Thoracic aorta (tissue), 2 donors: Measurements from ENCODE around the gene SMAD1. TPM values are rescaled to one million over a fixed set of nuclear protein-coding genes. Genes with fewer than 3 reads are reported as not detected.

Experiments used
- ATAC-seq: fragments of 150-250 bp; one replicate; pipeline ENCODE4 v1.8.0; 2017; ENCODE audit warnings: low read depth; ENCODE audit not compliant: insufficient number of reproducible peaks, low FRiP score
- DNase-seq: peaks from one replicate; pipeline ENCODE4 v3.0.0-alpha.2; 2020; ENCODE audit warnings: low spot score
- H3K27ac ChIP-seq, 2 donors: fragments of 200-600 bp; sonication (generic); 1 replicate in 1 of 2; 2 replicates in 1 of 2; pipeline ENCODE4 v1.5.1; 2016; ENCODE audit warnings: mild to moderate bottlenecking in 2 of 2, moderate library complexity in 2 of 2
- H3K27me3 ChIP-seq: fragments of 200-600 bp; sonication (generic); replicated peaks from 2 replicates; pipeline ENCODE4 v1.6.0; 2016; ENCODE audit warnings: mild to moderate bottlenecking; ENCODE audit not compliant: insufficient read depth
- H3K36me3 ChIP-seq: fragments of 200-600 bp; sonication (generic); one replicate; pipeline ENCODE4 v1.5.1; 2016
- H3K4me1 ChIP-seq, 2 donors: fragments of 200-600 bp; sonication (generic); 1 replicate in 1 of 2; 2 replicates in 1 of 2; pipeline versions ENCODE4 v1.5.1 to v1.6.0; 2016; ENCODE audit warnings: low read depth in 2 of 2, mild to moderate bottlenecking in 1 of 2; ENCODE audit not compliant: control insufficient read depth in 1 of 2
- H3K4me3 ChIP-seq: fragments of 200-600 bp; sonication (generic); 2 replicates; pipeline ENCODE4 v1.5.1; 2016; ENCODE audit warnings: mild to moderate bottlenecking
- H3K9me3 ChIP-seq: fragments of 200-600 bp; sonication (generic); 2 replicates; pipeline ENCODE4 v1.5.1; 2016
- CTCF ChIP-seq: fragments of 200-600 bp; sonication (generic); IDR thresholded peaks from one replicate; pipeline ENCODE4 v1.5.1; 2019; ENCODE audit warnings: antibody characterized with exemption
- total RNA-seq, 2 donors: library from RNA; depleted of rRNA; stranded (reverse); fragments of >200 nt; gene quantifications; one replicate each; pipeline versions ENCODE4 v1.1.0 to v1.2.3, GENCODE V29; 2016

The SMAD1 gene
- total RNA-seq, 2 donors from 2014 or later, result 39.9 to 55.2 TPM

- Histone ChIP-seq H3K4me1 (peaks cover 0 to 36% of the 10 kb centered on the region in 2 donors), H3K36me3 (no peaks in the 10 kb centered on the region), H3K4me3 (no peak overlapping the region), H3K27me3 (no peaks in the 10 kb centered on the region), H3K9me3 (no peaks in the 10 kb centered on the region), H3K27ac (no peak overlapping the region)
- ATAC-seq (no peak), DNase-seq (no peak)
- no peak for TF ChIP-seq CTCF
These were observed 16.8 kb downstream of the SMAD1 start for GRCh38 chr4:145498430-145498829.

- Histone ChIP-seq H3K4me3 (no peak overlapping the region), H3K27ac (no peak overlapping the region), H3K27me3 (no peaks in the 10 kb centered on the region), H3K9me3 (no peaks in the 10 kb centered on the region), H3K4me1 (peaks cover 0 to 46% of the 10 kb centered on the region in 2 donors), H3K36me3 (no peaks in the 10 kb centered on the region)
- TF ChIP-seq CTCF, result no peak
- no peak for ATAC-seq
- no peak for DNase-seq
These were observed 19.5 kb downstream of the SMAD1 start for GRCh38 chr4:145501051-145501660.

GRCh38 chr4:145502809-145503208 is 21.2 kb downstream of the SMAD1 start:
- no peak overlapping the region for H3K4me3 ChIP-seq
- no peaks in the 10 kb centered on the region for H3K27me3 ChIP-seq
- DNase-seq (no peak), ATAC-seq (no peak)
- H3K9me3 ChIP-seq, result no peaks in the 10 kb centered on the region
- no peaks in the 10 kb centered on the region for H3K36me3 ChIP-seq
- H3K4me1 ChIP-seq, result peaks cover 7 to 44% of the 10 kb centered on the region in 2 donors
- TF ChIP-seq CTCF, result no peak
- H3K27ac ChIP-seq, result no peak overlapping the region

- H3K27me3 ChIP-seq, result no peaks in the 10 kb centered on the region
- DNase-seq (no peak), ATAC-seq (no peak)
- TF ChIP-seq CTCF, result no peak
- H3K36me3 ChIP-seq, result no peaks in the 10 kb centered on the region
- peaks cover 7 to 40% of the 10 kb centered on the region in 2 donors for H3K4me1 ChIP-seq
- no peaks in the 10 kb centered on the region for H3K9me3 ChIP-seq
- H3K4me3 ChIP-seq, result no peak overlapping the region
- no peak overlapping the region for H3K27ac ChIP-seq
These were observed 21.9 kb downstream of the SMAD1 start for GRCh38 chr4:145503486-145504072.

- TF ChIP-seq CTCF, result no peak
These were observed 24.3 kb downstream of the SMAD1 start for GRCh38 chr4:145505995-145506394.

More at GRCh38 chr4:145505995-145506394, 24.3 kb downstream of the SMAD1 start:
- peaks cover 7 to 36% of the 10 kb centered on the region in 2 donors for H3K4me1 ChIP-seq
- peaks cover under 1% of the 10 kb centered on the region for H3K9me3 ChIP-seq
- no peaks in the 10 kb centered on the region for H3K27me3 ChIP-seq
- no peak overlapping the region for H3K4me3 ChIP-seq
- no peak overlapping the region for H3K27ac ChIP-seq
- no peak for ATAC-seq
- H3K36me3 ChIP-seq, result no peaks in the 10 kb centered on the region
- no peak for DNase-seq
